Panc1 (cell line): ENCODE data around the gene CEP63.

ENCODE experiments used
- CTCF ChIP-seq: fragments of 450-650 bp; IDR thresholded peaks from 2 replicates; pipeline ENCODE4 v1.5.1; 2017; ENCODE audit warnings: mild to moderate bottlenecking
- SIN3A ChIP-seq: IDR thresholded peaks from 2 replicates; pipeline ENCODE4 v1.6.1; 2012; ENCODE audit warnings: low read depth, mild to moderate bottlenecking, low read length, moderate library complexity, borderline replicate concordance; ENCODE audit not compliant: insufficient read depth
- TCF7L2 ChIP-seq: IDR thresholded peaks from 2 replicates; pipeline ENCODE4 v1.6.1; 2011; ENCODE audit warnings: mild to moderate bottlenecking, low read depth, low read length, inconsistent platforms

GRCh38 chr3:134620476-134621115, 134.7 kb downstream of the CEP63 start:
- no peak for TF ChIP-seq SIN3A
- no peak for TF ChIP-seq CTCF
- TF ChIP-seq TCF7L2: no peak
